Neutrophil (primary cell): ENCODE results near the gene HBA2.

ENCODE experiments used
- H3K27ac ChIP-seq: fragments of 200-600 bp; sonication (generic); 2 replicates; pipeline ENCODE4 v1.5.1; 2016; ENCODE audit warnings: mild to moderate bottlenecking, moderate library complexity
- H3K27me3 ChIP-seq: fragments of 200-600 bp; sonication (generic); 2 replicates; pipeline ENCODE4 v1.6.0; 2016; ENCODE audit warnings: mild to moderate bottlenecking
- H3K36me3 ChIP-seq: fragments of 200-600 bp; sonication (generic); 2 replicates; pipeline ENCODE4 v1.5.1; 2017
- H3K4me1 ChIP-seq, 2 experiments: fragments of 200-600 bp in 1 of 2; sonication (generic) in 1 of 2; 1 replicate in 1 of 2; 2 replicates in 1 of 2; pipeline versions ENCODE4 v1.5.1 to v1.6.1; 2013 to 2016; ENCODE audit warnings: low read depth in 1 of 2, low read length in 1 of 2, mild to moderate bottlenecking in 1 of 2, moderate library complexity in 1 of 2; ENCODE audit not compliant: control insufficient read depth in 1 of 2, insufficient read depth in 1 of 2
- H3K4me3 ChIP-seq, 2 experiments: fragments of 200-600 bp in 1 of 2; sonication (generic) in 1 of 2; 1 replicate in 1 of 2; 2 replicates in 1 of 2; pipeline ENCODE4 v1.5.1; 2013 to 2016; ENCODE audit warnings: low read depth in 1 of 2, low read length in 1 of 2, mild to moderate bottlenecking in 1 of 2, moderate library complexity in 1 of 2
- H3K9me3 ChIP-seq: fragments of 200-600 bp; sonication (generic); 2 replicates; pipeline ENCODE4 v1.5.1; 2016
- CTCF ChIP-seq: fragments of 200-600 bp; sonication (generic); IDR thresholded peaks from 2 replicates; pipeline ENCODE4 v1.5.1; 2016; ENCODE audit warnings: antibody characterized with exemption

HBA2 gene

GRCh38 chr16:212999-213398, 40.3 kb downstream of the HBA2 start:
- Histone ChIP-seq H3K36me3 (peaks cover 79% of the 10 kb centered on the region), H3K27me3 (no peaks in the 10 kb centered on the region), H3K27ac (no peak overlapping the region), H3K9me3 (no peaks in the 10 kb centered on the region), H3K4me3 (no peak overlapping the region), H3K4me1 (no peaks in the 10 kb centered on the region)
- TF ChIP-seq CTCF, result no peak

- no peak overlapping the region for H3K4me3 ChIP-seq
- H3K36me3 ChIP-seq, result peaks cover 77% of the 10 kb centered on the region
- TF ChIP-seq CTCF, result no peak
- no peaks in the 10 kb centered on the region for H3K27me3 ChIP-seq
- no peak overlapping the region for H3K27ac ChIP-seq
- no peaks in the 10 kb centered on the region for H3K9me3 ChIP-seq
- peaks cover 0 to 3% of the 10 kb centered on the region in 2 experiments for H3K4me1 ChIP-seq
Observed at GRCh38 chr16:220021-220420, 47.3 kb downstream of the HBA2 start.
